Stimulated activated naive CD8-positive, alpha-beta T cell treated with anti-CD3 and anti-CD28 coated beads, Interleukin-15, Interleukin-2, amounts not matched to agents 100 U/mL and 50 U/mL, for 24 hours (primary cell): ENCODE results near the gene RPS27.
"Not testable (repeated sequence)": the region's sequence is repeated elsewhere in the genome, so short reads cannot be mapped to it uniquely, and the experiment has no call there.

ENCODE experiments used
- ATAC-seq: fragments of 150-1000 bp; cut with Tn5 transposase; one replicate; pipeline ENCODE4 v1.10.0; 2021
- DNase-seq: peaks from one replicate; pipeline ENCODE4 v3.0.0; 2021

RPS27 gene

DNA sequence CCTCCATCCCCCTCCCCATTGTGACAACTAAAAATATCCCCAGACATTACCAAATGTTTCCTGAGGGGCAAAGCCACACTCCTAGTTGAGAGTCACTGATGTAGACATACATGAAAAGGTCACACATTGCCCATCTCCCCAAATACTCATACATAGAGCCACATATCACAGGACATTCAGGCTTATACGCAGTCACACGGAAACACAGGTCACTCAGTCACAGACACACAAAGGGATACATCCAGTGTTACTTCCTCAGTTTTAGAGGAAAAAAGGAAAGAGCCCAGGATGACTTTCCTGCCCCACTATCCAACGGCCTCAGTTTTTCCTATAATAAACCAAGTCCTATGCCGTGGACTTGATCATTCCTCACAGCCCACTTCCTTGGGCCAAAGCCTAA is 29.1 kb upstream of the RPS27 start:
- DNase-seq = no peak

DNA sequence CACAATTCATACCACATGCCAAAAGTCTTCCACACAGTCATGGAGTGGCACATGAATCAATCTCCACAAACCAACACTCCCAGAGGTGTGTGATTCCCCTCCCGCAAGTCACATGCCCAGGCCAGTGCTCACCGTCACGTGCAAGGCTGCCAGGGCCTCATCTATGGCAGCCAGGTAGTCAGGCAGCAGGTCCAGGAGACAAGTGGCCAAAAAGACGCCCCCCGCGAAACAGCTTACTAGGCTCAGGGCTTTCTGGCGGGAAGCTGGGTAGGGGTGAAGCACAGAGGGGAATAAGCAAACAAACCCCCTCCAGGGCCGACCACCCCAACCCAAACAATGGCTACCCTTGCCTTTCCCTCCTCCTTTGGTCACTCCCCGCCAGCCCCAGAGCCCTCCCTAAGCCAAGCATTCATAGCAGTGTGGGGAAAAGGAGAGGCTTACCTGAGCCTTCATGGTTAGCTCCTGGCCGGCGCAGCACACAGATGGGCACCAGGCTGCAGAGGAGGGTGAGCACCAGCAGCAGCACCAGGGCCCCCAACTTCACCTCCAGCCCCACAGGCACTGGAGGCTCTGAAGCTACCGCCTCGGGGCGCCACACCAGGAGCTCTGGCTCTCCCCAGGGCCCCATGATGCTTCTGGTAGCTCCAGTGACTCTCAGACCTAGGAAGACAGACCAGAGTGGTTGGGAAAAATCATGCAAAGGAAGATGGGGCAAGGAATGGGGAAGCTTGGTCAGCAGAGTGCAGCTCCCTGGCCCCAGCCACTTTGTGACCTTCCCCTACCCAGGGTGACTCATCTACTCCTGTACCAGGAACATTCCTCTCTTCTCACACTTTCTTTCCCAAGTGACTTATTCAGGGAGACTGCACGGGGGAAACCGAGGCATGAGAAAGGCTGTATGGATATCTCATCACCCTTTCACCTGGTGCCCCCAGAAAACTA is 28.2 kb upstream of the RPS27 start:
- DNase-seq (no peak), ATAC-seq (no peak)

More for the DNA sequence above, 29.1 kb upstream of the RPS27 start:
- no peak for ATAC-seq

DNA sequence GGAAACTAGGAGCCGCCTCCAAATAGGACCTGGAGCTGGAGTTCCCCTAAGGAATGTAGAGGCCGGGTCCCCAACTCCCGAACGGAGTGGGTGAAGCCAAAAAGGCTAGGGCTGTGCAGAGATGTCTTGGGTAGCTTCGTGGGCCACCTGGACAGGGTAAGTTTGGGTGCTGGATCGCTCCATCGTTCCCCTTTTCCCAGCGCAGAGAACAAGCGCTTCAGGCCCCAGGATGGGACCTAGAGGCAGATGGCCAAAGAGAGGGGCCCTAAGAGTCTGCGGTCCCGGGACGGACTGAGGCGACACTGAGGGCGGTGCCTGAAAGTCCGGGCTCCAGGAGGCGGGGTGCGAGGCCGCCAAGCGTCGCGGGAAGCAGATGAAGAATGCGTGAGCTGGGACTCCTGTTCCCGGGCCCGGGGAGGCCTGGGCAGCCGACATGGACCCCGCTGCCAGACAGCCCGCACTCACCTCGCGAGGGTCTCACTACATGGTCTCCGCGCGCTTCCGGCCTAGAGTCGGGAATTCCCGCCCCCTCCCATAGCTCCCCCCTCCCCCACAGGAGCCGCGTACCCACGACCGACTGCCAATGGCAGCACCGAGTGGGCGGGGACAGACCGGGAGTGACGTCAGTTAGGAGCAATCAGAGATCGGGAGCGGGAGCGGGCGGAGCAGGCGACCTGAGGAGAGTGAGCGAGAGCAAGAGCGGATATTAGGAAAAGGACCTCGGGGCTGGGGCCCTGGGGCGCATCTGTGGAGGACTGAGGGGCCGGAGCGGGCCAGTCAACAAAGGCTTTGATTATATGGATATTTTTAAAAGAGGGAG is 27.3 kb upstream of the RPS27 start, which contains the start of gene SLC39A1:
TSS of gene SLC39A1 (minus strand) at position 508 of the 820 bp plus-strand sequence. CDS start 822 bp downstream, outside the sequence.
- DNase-seq (peak; percentile 98), ATAC-seq (peak; percentile 51)

DNA sequence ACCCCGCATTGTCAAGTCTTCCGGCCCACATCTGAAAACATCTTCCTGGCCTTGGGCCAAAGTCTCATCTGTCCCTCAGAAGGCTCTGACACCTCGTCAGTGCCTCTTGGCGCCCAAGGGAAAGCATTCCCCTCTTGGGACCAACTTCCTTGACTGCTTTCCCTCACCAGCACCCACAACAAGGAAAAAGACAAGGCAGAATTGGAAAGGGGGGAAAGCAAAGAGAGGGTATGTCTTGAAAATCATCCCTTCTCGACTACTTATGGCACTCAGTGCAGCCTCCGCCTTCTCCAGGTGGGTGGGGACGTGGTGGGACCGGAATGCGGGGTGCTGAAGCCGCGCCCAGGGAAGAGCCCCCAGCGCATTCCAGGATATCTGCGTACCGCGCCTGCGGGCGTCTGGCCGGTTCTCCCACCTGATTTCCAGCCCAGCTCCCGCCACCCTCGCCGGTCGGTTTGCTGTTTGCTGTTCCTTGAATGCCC is 26.7 kb upstream of the RPS27 start:
- DNase-seq = no peak

DNA sequence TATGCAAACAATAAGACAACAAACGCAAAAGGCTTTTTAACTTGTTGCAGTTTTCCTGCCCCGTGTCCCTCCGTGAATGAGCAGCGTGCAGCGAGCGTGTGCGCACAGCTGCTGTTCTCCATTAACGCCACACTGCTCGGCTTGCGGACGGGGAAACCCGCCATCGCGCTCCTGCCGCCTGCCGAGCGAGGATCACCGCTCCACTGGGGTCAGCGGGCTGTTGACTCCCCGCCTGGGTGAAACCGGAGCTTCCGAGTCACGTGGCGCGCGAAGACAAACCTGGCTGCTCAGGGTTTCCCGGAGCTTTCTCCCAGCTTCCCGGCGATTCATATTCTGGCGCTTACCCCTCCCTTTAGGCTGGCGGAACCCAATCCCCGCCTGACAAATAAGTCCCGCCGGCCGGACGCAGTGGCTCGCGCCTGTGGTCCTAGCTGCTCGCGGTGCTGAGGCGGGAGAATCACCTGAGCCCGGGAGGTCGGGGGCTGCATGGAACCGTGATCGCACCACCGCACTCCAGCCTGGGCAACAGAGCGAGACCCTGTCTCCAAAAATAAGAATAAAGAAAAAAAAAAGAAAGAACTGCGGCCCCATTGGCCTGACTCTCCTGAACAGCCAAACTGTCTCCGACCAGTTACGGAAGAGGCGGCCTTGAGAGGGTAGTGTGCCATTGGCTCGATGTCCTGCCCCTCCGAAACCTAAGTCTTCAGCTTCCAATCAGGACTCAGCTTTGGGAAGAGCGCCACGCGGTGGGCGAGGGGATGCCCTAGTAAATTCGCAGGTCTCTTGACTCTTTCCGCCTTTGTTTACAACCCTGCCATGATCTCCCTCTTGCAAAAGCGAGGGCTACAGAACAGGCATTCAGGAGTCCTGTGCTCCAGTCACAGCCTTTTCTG is 23.2 kb upstream of the RPS27 start, which contains the start of gene CREB3L4:
TSS of gene CREB3L4 (plus strand) at position 796 of the 893 bp plus-strand sequence. CDS start 624 bp downstream, outside the sequence.
- DNase-seq (peak; percentile 85), ATAC-seq (peak; percentile 91)

More for the DNA sequence above, 26.7 kb upstream of the RPS27 start:
- no peak for ATAC-seq

DNA sequence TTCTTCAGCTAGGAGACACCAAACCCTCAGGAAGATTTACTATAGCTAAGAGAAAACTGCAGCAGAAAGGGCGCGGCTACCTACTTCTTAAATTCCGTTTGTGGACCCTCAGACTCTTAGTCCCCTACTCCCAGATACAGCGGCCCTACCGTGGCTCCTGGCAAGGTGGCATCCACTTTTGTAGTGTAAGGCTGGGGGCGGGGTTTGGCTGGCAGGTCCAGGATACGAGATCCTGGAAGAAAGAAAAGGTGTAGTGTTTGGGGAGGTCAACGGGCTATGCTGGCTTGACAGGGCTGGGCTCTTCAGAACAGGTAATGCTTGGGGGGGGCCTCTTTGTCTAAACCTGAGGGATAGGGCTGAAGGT is 22.6 kb upstream of the RPS27 start:
- DNase-seq (no peak), ATAC-seq (no peak)

DNA sequence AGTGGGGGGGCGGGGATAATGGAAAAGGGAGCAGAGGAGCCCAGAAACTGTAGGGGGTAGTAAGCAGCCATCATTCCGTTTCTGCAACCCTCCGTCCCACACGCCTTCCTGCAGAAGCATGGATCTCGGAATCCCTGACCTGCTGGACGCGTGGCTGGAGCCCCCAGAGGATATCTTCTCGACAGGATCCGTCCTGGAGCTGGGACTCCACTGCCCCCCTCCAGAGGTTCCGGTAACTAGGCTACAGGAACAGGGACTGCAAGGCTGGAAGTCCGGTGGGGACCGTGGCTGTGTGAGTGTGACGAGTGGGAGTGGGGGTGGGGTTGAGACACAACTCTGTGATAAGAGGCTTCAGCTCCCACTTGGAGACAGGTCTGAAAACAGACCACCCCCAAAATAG is 22.2 kb upstream of the RPS27 start:
- DNase-seq (no peak), ATAC-seq (no peak)

DNA sequence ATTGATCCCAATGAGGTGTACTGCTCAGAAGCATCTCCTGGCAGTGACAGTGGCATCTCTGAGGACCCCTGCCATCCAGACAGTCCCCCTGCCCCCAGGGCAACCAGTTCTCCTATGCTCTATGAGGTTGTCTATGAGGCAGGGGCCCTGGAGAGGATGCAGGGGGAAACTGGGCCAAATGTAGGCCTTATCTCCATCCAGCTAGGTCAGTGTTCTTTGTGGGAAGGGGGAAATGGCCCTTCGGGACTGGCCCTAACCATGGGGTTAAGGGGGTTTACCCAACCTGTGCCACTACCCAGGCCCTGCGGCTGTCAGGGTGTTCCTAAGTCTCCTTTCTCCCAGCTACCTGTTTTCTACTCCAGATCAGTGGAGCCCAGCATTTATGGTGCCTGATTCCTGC is 21.6 kb upstream of the RPS27 start:
- ATAC-seq = no peak

DNA sequence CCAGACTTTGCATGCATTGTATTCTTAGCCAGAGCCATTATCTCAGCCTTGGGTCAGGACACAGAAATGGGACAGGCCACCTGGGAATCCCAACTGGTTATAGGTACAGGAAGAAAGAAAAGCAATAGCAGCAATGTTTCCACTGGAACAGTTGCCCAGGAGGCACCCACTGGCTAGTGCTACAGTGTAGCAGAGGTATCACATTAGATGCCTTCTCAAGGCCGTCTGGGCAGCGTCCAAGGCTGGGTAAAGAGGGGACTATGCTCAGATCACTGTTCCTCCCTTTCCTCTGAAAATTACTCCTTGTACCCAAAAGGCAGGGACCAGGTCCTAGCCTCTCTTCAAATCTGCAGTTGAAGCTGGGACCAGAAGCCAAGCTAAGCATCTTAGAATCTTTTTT is 20.2 kb upstream of the RPS27 start:
- DNase-seq (no peak), ATAC-seq (no peak)

More for the DNA sequence above, 21.6 kb upstream of the RPS27 start:
- no peak for DNase-seq

DNA sequence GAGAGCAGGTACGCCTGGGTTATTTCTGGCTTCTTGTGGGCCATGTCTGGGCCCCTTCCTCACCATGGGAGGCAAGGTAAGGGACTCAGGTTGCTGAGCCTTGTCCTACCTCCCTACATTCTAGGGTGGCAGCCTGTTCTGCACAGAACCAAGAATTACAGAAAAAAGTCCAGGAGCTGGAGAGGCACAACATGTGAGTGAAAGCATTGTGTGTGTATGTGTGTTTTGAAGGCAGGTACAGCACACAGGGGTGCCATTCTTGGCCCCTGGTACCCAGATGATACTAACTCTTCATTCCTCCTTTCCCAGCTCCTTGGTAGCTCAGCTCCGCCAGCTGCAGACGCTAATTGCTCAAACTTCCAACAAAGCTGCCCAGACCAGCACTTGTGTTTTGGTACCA is 17.5 kb upstream of the RPS27 start:
- no peak for DNase-seq

DNA sequence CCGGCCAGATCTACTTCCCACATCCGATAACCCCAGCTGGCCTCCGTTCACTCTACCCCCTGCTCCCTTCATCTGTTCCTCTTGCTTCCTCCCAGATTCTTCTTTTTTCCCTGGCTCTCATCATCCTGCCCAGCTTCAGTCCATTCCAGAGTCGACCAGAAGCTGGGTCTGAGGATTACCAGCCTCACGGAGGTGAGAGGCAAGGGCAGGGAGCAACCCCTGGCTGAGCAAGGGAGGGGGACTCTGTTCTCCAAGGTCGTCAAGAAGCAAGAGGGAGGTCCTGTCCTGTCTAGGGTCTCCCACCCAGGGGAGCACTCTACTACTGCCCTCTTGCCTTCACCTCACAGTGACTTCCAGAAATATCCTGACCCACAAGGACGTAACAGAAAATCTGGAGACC is 17.0 kb upstream of the RPS27 start:
- no peak for ATAC-seq
- DNase-seq = no peak

More for the DNA sequence above, 17.5 kb upstream of the RPS27 start:
- ATAC-seq = no peak

DNA sequence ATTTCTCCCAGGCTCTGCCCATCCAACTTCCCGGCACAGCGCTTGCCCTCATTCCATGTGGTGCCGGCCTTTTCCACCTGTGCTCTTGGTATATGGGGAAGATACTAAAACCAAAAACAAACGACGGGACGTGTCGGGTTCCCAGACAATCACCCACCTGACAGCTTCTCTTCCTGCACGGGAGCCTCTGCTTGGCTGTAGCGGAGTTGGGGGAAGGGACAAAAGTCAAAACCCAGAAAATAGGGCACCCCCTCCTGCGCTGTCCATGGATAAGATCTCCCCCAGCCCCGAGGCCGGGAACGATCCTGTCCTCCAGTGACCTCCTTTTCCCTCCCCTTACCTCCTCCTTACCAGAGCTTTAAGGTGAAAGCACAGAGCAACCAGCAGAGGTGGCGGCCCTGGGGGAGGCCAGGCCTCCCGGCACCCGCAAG is 13.7 kb upstream of the RPS27 start:
- DNase-seq (no peak), ATAC-seq (no peak)

DNA sequence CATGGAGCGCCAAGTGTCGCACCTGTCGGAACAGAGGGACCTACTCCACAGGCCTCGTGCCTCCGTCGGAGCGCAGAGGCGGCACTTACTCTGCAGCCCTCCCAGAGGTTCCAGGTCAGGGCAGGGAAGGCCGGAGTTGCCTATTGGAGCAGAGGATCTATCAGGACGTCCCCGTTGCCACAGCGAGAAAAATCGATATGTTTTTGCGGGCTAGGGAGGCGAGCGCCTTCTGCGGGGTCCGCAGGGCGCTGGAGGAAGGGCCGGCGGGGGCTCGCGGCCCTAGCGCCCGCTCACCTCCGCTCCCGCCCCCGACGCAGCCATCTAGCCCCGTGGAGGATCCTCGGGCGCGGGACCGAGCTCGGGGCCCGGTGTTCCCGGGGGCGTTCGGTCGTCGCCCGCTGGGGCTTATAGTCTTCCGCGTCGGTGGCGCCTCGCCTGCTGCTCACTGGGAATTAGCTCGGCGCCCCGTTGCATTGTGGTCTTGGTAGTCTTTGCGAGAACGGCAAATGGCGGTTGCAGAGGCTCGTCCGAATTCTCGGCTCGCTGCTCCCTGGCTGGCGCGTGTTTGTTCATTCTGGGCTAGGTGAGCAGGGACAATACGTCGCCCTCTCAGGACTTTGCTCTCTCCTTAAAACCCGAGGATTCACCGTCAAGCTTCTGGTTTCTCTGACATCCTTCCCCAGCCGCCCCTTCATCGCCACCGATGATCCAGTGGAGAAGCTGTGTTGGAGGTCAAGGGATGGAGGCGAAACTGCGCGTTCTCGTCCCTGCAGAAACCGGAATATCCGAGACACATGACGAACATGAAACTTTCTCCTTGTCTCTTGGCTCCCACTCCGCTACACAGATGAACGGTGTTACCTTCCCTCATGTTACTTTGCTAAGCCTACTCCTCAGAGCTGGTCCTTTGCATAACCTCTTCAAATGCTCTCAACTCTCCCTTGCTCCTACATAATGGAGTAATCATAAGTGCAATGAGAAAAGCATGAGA is 13.0 kb upstream of the RPS27 start, which contains the start of gene JTB:
TSS of gene JTB (minus strand) at position 425 of the 991 bp plus-strand sequence. CDS start at position 3, 422 bp downstream.
- ATAC-seq (peak; percentile 95), DNase-seq (peak; percentile 89)

DNA sequence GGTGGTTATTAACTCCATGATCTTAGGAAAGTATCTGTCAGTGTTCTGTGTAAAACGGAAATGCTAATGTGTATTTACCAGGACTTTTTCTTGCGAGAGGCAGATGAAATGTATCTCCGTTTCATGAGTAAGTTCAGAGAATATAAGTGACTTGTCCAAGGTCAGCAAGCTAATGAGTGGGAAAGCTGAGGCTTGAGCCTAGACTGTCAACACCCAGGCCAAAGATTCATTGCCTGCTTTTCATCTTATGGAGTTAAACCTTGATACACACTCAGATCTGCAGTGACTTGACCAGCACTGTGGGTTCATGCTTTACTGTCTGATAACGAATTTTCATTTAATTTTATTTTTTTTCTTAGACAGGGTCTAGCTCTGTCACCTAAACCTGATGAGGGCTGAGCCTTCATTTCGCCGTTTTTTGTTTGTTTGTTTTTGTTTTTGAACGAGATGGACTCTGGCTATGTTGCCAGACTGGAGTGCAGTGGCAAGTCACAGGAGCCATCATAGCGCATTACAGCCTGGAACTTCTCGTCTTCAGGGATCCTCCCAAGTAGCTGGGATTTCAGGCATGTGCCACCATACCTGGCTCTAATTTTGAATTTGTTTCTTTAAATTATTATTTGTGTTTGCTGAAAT is 12.2 kb upstream of the RPS27 start:
- ATAC-seq (no peak), DNase-seq (no peak)

DNA sequence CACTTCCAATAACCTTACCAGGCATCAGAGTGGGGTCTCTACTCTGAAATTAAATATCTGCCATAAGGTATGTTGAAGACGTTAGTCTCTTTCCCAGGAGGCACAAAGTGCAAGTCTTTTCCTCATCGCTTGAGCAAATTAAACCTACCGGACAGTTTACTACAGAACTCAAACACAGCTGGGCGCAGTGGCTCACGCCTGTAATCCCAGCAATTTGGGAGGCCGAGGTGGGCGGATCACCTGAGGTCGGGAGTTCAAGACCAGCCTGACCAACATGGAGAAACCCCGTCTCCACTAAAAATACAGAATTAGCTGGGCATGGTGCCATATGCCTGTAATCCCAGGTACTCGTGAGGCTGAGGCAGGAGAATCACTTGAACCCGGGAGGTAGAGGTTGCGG is 11.5 kb upstream of the RPS27 start:
- not testable (repeated sequence) for DNase-seq, ATAC-seq

DNA sequence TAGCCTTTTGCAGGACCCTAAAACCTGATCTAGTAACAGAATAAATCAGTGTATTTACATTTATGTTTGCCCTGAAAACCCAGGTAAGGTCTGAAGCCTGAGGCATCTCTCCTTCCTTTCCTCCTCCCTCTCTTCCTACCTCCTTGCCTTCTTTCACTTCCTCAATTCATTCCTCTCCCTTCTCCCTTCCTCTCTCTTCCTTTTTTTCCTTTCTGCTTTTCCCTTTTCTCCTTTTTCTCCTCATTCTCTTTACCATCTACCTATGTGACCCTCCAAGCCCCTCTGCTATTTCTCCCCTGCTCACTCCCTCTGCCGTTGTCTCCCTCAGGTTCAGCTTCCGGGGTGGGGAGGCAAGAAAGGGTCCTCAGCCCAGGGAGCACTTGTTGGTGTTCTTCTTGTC is 8.8 kb upstream of the RPS27 start:
- ATAC-seq, DNase-seq: not testable (repeated sequence)

DNA sequence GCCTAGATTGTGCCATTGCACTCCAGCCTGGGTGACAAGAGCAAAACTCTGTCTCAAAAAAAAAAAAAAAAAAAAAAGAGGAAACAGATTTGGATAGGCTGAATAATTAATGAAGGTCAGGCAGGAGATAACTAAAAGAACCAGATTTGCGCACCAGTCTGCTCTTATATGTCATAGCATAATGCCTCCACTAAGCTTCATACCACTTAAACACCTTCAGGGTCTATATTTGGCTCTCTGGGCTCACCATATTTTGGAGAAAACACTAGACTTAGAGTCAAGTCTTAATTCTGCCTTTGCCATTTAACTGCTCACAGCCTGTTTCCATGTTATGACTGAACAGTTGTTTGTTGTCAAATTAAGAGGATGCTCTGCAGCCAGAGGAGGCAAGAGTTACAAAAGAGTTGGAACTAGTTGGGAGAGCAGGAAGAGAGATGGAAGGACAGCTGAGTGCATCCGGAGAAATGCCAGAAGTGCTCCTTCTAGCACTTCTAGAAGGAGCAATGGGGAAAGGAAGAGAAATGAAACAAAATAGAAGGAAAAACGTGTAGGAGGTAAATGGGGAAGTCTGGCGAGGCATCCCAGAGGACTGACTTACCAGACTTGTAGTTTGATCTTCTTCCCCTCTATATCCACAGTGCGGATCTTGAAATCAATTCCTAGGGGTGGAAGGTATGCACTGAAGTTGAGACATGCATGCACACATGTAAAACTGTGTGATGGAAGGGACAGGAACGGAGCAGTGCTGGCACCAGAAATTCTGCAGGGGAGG is 6.3 kb upstream of the RPS27 start:
- ATAC-seq = no peak
- no peak for DNase-seq

DNA sequence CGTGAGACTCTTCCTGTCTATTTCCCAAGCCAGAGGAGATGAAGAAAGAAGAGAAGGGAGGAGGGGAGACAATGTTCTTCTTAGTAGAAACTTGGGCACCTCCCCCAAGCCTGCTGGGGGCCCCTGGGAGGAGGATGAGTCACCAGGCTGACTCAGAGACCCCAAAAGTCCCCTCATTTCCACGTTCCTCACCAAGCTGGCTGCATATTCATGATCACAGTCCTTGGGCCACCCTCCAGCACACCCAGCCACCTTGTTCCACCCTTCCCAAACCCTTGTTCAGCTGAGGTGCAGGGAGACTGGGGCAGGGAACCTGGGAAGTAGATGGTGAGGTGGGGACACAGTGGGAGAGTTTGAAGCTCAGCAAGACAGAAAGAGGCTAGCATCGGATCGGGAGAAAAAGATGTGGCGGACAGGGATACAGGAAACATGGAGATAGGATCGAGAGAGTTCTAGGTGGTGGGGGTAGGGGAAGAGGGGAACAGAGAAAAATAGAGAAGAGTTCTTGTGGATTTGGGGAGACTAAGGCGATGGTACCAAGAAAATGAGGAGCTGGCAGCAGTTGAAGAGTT is 5.1 kb upstream of the RPS27 start:
- ATAC-seq = peak; percentile 81

More for the DNA sequence above, 5.1 kb upstream of the RPS27 start:
- peak; percentile 71 for DNase-seq
